Neural progenitor cell (in vitro differentiated cells): ENCODE measurements around the gene FEZF1. TPM values are rescaled to one million over a fixed set of nuclear protein-coding genes. Genes with fewer than 3 reads are reported as not detected.

Experiments used
- DNase-seq: peaks from one replicate; pipeline ENCODE4 v3.0.0-alpha.2; 2016; ENCODE audit warnings: low spot score
- H2AFZ ChIP-seq: fragments of 200-600 bp; sonication (generic); replicated peaks from 2 replicates; pipeline ENCODE4 v1.6.1; 2016; ENCODE audit warnings: antibody characterized with exemption
- H3F3A ChIP-seq: fragments of 200-600 bp; sonication (generic); 2 replicates; pipeline ENCODE4 v1.6.1; 2016; ENCODE audit warnings: antibody characterized with exemption, low read depth
- H3K27ac ChIP-seq: fragments of 200-600 bp; sonication (generic); 2 replicates; pipeline ENCODE4 v1.5.1; 2016; ENCODE audit warnings: mild to moderate bottlenecking
- H3K27me3 ChIP-seq: fragments of 200-600 bp; sonication (generic); 2 replicates; pipeline ENCODE4 v1.6.1; 2016; ENCODE audit warnings: mild to moderate bottlenecking, moderate library complexity
- H3K36me3 ChIP-seq: fragments of 200-600 bp; sonication (generic); 2 replicates; pipeline ENCODE4 v1.5.1; 2016
- H3K4me1 ChIP-seq: fragments of 200-600 bp; sonication (generic); 2 replicates; pipeline ENCODE4 v1.6.1; 2016; ENCODE audit warnings: mixed run types
- H3K4me2 ChIP-seq: fragments of 200-600 bp; sonication (generic); 2 replicates; pipeline ENCODE4 v1.6.1; 2016
- H3K4me3 ChIP-seq: fragments of 200-600 bp; sonication (generic); 2 replicates; pipeline ENCODE4 v1.5.1; 2016
- H3K79me2 ChIP-seq: fragments of 200-600 bp; sonication (generic); 2 replicates; pipeline ENCODE4 v1.6.1; 2016; ENCODE audit warnings: low read depth
- H3K9ac ChIP-seq: fragments of 200-600 bp; sonication (generic); 2 replicates; pipeline ENCODE4 v1.6.1; 2016
- H3K9me3 ChIP-seq: fragments of 200-600 bp; sonication (generic); 2 replicates; pipeline ENCODE4 v1.5.1; 2016; ENCODE audit warnings: low read depth
- H4K20me1 ChIP-seq: fragments of 200-600 bp; sonication (generic); 2 replicates; pipeline ENCODE4 v1.6.1; 2016; ENCODE audit warnings: low read depth
- H3K27ac Mint-ChIP-seq: 3 replicates; pipeline ENCODE4 v1.8.0; 2021; ENCODE audit warnings: mixed read lengths
- H3K27me3 Mint-ChIP-seq: 2 replicates; pipeline ENCODE4 v1.8.0; 2022; ENCODE audit warnings: low read depth, mild to moderate bottlenecking, inconsistent platforms, moderate library complexity, mixed read lengths; ENCODE audit not compliant: insufficient read depth
- H3K36me3 Mint-ChIP-seq: 3 replicates; pipeline ENCODE4 v1.8.0; 2021; ENCODE audit warnings: mixed read lengths
- H3K4me1 Mint-ChIP-seq: 3 replicates; pipeline ENCODE4 v1.8.0; 2021; ENCODE audit warnings: mixed read lengths
- H3K4me3 Mint-ChIP-seq: 3 replicates; pipeline ENCODE4 v1.8.0; 2021; ENCODE audit warnings: mild to moderate bottlenecking, moderate library complexity, mixed read lengths
- H3K9me3 Mint-ChIP-seq: 3 replicates; pipeline ENCODE4 v1.8.0; 2020; ENCODE audit warnings: mixed read lengths
- EZH2 ChIP-seq: fragments of 200-600 bp; sonication (generic); IDR thresholded peaks from 2 replicates; pipeline ENCODE4 v1.6.1; 2017; ENCODE audit warnings: antibody characterized with exemption, mild to moderate bottlenecking, moderate library complexity
- EZH2phosphoT487 ChIP-seq: fragments of 200-600 bp; sonication (generic); IDR thresholded peaks from 2 replicates; pipeline ENCODE4 v1.6.1; 2017; ENCODE audit warnings: antibody characterized with exemption
- total RNA-seq: library from RNA; depleted of rRNA; stranded (reverse); fragments of >200 nt; gene quantifications from 2 replicates; pipeline ENCODE4 v1.2.3, GENCODE V29; 2015; ENCODE audit warnings: low replicate concordance
- TF ChIP-seq, protein P1 (sequence below): fragments of 200-600 bp; sonication (generic); IDR thresholded peaks from 2 replicates; pipeline ENCODE4 v1.5.1; 2017; ENCODE audit warnings: antibody characterized with exemption, mild to moderate bottlenecking

Gene FEZF1
- total RNA-seq, 1 donor from 2014 or later: 330 TPM

DNA sequence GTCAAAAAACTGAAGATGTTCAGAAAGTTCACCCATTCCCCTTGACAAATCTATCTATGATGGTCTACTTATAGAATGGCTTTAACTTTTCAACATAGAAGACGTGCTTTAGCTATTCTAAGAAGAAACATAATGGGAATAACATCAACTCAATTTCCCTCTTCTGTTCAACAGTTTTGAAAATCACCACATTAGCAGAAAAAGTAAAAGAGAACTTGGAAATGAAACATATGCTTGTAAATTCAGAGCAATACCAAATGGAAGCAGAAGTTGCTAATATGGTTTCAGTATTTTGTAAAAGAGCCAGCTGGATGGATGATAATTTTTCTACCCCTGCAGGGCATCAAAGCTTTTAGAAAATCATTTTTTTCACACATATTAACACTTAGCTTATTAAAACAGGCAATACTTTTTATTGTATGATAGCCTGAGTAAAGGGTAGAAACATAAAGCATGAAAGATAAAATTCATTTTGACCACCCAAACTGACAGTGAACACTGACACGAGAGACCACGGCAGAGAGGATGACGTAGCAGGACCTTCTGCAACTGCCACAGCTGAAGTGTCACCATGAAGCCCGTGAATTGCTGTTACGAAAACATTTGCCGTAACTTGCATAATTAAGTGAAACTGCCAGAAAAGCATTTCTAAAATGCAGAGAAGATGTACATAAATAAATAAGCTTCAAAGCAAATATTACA is 39.2 kb upstream of the FEZF1 start:
- H3K27ac Mint-ChIP-seq: no peak overlapping the region
- H3K36me3 ChIP-seq: no peaks in the 10 kb centered on the region
- H3K27ac ChIP-seq: no peak overlapping the region
- no peak overlapping the region for H3K4me3 ChIP-seq
- no peaks in the 10 kb centered on the region for H3K27me3 ChIP-seq
- H3K79me2 ChIP-seq: no peaks in the 10 kb centered on the region
- H3K4me3 Mint-ChIP-seq: no peak overlapping the region
- no peaks in the 10 kb centered on the region for H3K27me3 Mint-ChIP-seq
- H3K9me3 Mint-ChIP-seq: no peaks in the 10 kb centered on the region
- H2AFZ ChIP-seq: no peak overlapping the region
- H3K4me2 ChIP-seq: no peak overlapping the region
- no peak for DNase-seq
- H4K20me1 ChIP-seq: no peaks in the 10 kb centered on the region
- no peaks in the 10 kb centered on the region for H3K9me3 ChIP-seq
- TF ChIP-seq EZH2 (no peak), EZH2phosphoT487 (no peak)
- TF ChIP-seq, protein P1, sequence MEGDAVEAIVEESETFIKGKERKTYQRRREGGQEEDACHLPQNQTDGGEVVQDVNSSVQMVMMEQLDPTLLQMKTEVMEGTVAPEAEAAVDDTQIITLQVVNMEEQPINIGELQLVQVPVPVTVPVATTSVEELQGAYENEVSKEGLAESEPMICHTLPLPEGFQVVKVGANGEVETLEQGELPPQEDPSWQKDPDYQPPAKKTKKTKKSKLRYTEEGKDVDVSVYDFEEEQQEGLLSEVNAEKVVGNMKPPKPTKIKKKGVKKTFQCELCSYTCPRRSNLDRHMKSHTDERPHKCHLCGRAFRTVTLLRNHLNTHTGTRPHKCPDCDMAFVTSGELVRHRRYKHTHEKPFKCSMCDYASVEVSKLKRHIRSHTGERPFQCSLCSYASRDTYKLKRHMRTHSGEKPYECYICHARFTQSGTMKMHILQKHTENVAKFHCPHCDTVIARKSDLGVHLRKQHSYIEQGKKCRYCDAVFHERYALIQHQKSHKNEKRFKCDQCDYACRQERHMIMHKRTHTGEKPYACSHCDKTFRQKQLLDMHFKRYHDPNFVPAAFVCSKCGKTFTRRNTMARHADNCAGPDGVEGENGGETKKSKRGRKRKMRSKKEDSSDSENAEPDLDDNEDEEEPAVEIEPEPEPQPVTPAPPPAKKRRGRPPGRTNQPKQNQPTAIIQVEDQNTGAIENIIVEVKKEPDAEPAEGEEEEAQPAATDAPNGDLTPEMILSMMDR: no peak
- no peaks in the 10 kb centered on the region for H3K36me3 Mint-ChIP-seq
- peaks cover 39% of the 10 kb centered on the region for H3K4me1 ChIP-seq
- H3K9ac ChIP-seq: no peak overlapping the region
- peaks cover 19% of the 10 kb centered on the region for H3F3A ChIP-seq
- no peaks in the 10 kb centered on the region for H3K4me1 Mint-ChIP-seq

DNA sequence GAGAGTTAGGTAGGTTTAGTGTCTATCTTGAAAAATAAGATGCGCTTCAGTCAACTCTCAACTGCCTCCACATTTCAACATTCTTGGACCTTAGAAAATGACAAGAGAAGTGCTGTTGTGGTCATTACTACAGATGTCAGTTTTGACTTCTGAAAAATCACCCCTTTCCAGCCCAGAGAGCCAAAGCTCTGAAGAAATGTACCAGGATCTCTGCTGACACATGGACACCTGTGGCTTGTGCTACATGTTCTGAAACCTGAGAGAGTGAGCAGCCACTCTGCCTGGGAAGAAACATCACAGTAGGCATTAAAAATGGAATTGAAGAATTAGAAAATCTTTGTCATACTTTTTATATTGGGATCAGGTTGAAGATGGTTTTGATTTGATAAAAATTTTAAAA is 35.9 kb upstream of the FEZF1 start:
- H3K9me3 Mint-ChIP-seq: no peaks in the 10 kb centered on the region
- H3K79me2 ChIP-seq: no peaks in the 10 kb centered on the region
- no peak overlapping the region for H3K27ac ChIP-seq
- H3K9me3 ChIP-seq: no peaks in the 10 kb centered on the region
- no peak for DNase-seq
- no peak overlapping the region for H3K4me3 ChIP-seq
- peaks cover 58% of the 10 kb centered on the region for H3K4me1 ChIP-seq
- H3K4me3 Mint-ChIP-seq: no peak overlapping the region
- no peaks in the 10 kb centered on the region for H4K20me1 ChIP-seq
- H3K36me3 Mint-ChIP-seq: no peaks in the 10 kb centered on the region
- H3K27ac Mint-ChIP-seq: no peak overlapping the region
- H3K27me3 Mint-ChIP-seq: peaks cover 2% of the 10 kb centered on the region
- no peak overlapping the region for H3K4me2 ChIP-seq
- no peak overlapping the region for H3K9ac ChIP-seq
- no peaks in the 10 kb centered on the region for H3K27me3 ChIP-seq
- H2AFZ ChIP-seq: no peak overlapping the region
- H3K4me1 Mint-ChIP-seq: peaks cover 19% of the 10 kb centered on the region
- H3K36me3 ChIP-seq: no peaks in the 10 kb centered on the region
- peaks cover 38% of the 10 kb centered on the region for H3F3A ChIP-seq
- no peak for TF ChIP-seq EZH2
- no peak for TF ChIP-seq EZH2phosphoT487
- TF ChIP-seq, protein P1: no peak

DNA sequence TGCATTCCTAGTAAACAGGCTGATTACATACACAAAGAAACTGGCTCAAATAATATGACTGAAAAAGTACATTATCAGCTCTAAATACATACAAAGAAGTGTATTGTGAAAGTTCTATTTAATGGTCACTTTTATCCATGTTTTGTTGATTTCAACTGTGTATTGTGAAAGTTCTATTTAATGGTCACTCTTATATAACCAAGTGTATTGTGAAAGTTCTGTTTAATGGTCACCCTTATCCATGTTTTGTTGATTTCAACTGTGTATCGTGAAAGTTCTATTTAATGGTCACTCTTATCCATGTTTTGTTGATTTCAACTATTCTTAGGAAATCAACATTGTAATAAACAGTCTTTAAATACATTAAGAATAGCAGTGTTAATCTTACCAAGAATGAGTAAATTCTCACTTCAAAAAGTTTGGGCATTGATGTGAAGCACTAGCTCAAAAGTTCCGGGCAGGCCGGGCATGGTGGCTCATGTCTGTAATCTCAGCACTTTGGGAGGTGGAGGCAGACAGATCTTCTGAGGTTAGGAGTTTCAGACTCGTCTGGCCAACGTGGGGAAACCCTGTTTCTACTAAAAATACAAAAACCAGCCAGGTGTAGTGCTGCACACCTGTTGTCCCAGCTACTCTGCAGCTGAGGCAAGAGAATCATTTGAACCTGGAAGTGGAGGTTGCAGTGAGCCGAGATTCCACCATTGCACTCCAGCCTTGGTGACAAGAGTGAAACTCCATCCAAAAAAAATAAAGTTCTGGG is 34.8 kb upstream of the FEZF1 start:
- no peak overlapping the region for H3K27ac ChIP-seq
- Mint-ChIP-seq H3K4me3 (no peak overlapping the region), H3K27ac (no peak overlapping the region), H3K4me1 (peaks cover 21% of the 10 kb centered on the region), H3K9me3 (no peaks in the 10 kb centered on the region), H3K27me3 (peaks cover 2% of the 10 kb centered on the region), H3K36me3 (no peaks in the 10 kb centered on the region)
- no peaks in the 10 kb centered on the region for H4K20me1 ChIP-seq
- H3F3A ChIP-seq: peaks cover 47% of the 10 kb centered on the region
- H3K9ac ChIP-seq: no peak overlapping the region
- no peak for DNase-seq
- no peak overlapping the region for H3K4me2 ChIP-seq
- peaks cover 1% of the 10 kb centered on the region for H3K79me2 ChIP-seq
- TF ChIP-seq, protein P1: no peak
- no peak for TF ChIP-seq EZH2
- no peak for TF ChIP-seq EZH2phosphoT487
- H3K4me1 ChIP-seq: peaks cover 64% of the 10 kb centered on the region
- H2AFZ ChIP-seq: no peak overlapping the region
- no peaks in the 10 kb centered on the region for H3K36me3 ChIP-seq
- H3K4me3 ChIP-seq: no peak overlapping the region
- H3K27me3 ChIP-seq: no peaks in the 10 kb centered on the region
- H3K9me3 ChIP-seq: no peaks in the 10 kb centered on the region
